EH (cell line): ENCODE measurements around the gene CRABP1.

ENCODE experiments used
- DNase-seq: peaks from one replicate; pipeline ENCODE4 v3.0.0-alpha.2; 2015; ENCODE audit warnings: low read depth

Gene CRABP1

GRCh38 chr15:78347586-78348543 lies 7.7 kb downstream of the CRABP1 start:
- DNase-seq = no peak

GRCh38 chr15:78350058-78350457 lies 9.9 kb downstream of the CRABP1 start:
- DNase-seq = no peak

GRCh38 chr15:78351539-78351938 lies 11.4 kb downstream of the CRABP1 start:
- DNase-seq = no peak

- peak; percentile 32 for DNase-seq
These were observed 12.9 kb downstream of the CRABP1 start for GRCh38 chr15:78353093-78353492.

- no peak for DNase-seq
These were observed 15.0 kb downstream of the CRABP1 start for GRCh38 chr15:78355177-78355576.

GRCh38 chr15:78358102-78358870 lies 18.1 kb downstream of the CRABP1 start:
- DNase-seq = peak; percentile 25

- no peak for DNase-seq
These were observed 19.1 kb downstream of the CRABP1 start for GRCh38 chr15:78359041-78359808.

- DNase-seq = peak; percentile 24
These were observed 20.2 kb downstream of the CRABP1 start for GRCh38 chr15:78360367-78360801.

- no peak for DNase-seq
These were observed 21.0 kb downstream of the CRABP1 start for GRCh38 chr15:78360958-78361718.

- DNase-seq = no peak
These were observed 21.8 kb downstream of the CRABP1 start for GRCh38 chr15:78361771-78362506.

- peak; percentile 63 for DNase-seq
These were observed 22.7 kb downstream of the CRABP1 start for GRCh38 chr15:78362716-78363380.

GRCh38 chr15:78363381-78363734 lies 23.2 kb downstream of the CRABP1 start:
- DNase-seq = no peak

GRCh38 chr15:78364233-78364632 lies 24.1 kb downstream of the CRABP1 start:
- peak; percentile 35 for DNase-seq

- peak; percentile 54 for DNase-seq
These were observed 25.8 kb downstream of the CRABP1 start for GRCh38 chr15:78365917-78366316.

- no peak for DNase-seq
These were observed 26.2 kb downstream of the CRABP1 start for GRCh38 chr15:78366342-78366741.

- peak; percentile 30 for DNase-seq
These were observed 28.5 kb downstream of the CRABP1 start for GRCh38 chr15:78368651-78369050.

GRCh38 chr15:78369161-78369560 lies 29.0 kb downstream of the CRABP1 start:
- no peak for DNase-seq

- DNase-seq = no peak
These were observed 29.9 kb downstream of the CRABP1 start for GRCh38 chr15:78370013-78370412.

GRCh38 chr15:78372880-78373279 lies 32.7 kb downstream of the CRABP1 start:
- no peak for DNase-seq
